DOHH2 (cell line): Measurements from ENCODE around the gene MGAT5.

Source experiments
- CTCF ChIP-seq: fragments of 200-600 bp; sonication (generic); IDR thresholded peaks from one replicate; pipeline ENCODE4 v1.5.1; 2014; ENCODE audit warnings: antibody characterized with exemption, mild to moderate bottlenecking, low read depth, low read length; ENCODE audit not compliant: poor library complexity, severe bottlenecking
- EZH2phosphoT487 ChIP-seq: fragments of 200-600 bp; sonication (generic); IDR thresholded peaks from 2 replicates; pipeline ENCODE4 v1.6.1; 2017; ENCODE audit warnings: borderline replicate concordance, mild to moderate bottlenecking, antibody characterized with exemption, low read length, moderate library complexity, mixed read lengths

DNA sequence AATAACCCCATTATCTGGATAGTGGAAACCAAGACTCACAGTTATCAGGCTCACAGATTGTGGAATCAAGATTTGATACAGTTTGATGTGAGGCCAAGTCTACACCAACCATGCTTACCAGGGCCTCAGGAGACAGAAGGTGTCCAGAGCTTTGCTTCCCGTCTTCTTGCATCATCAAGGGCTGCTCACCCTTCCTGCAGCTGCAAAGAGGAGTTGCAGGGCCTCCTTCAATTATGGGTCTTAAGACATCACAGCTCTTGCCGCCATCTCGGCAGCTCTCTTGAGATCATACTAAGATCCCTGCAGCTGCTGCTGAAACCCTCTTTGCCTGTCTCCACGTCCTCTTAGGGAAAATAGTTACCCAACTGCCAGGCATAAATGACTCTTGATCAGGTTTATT, 176.0 kb downstream of the MGAT5 start:
- TF ChIP-seq CTCF (no peak), EZH2phosphoT487 (no peak)
